HepG2 (cell line): ENCODE measurements around the gene CCNH. TPM values are rescaled to one million over a fixed set of nuclear protein-coding genes. Genes with fewer than 3 reads are reported as not detected.
A peak's percentile ranks its signal among the peaks of the same experiment; 100 is the strongest.

Experiments used
- ARNT2 ChIP-seq: sonication (generic); formaldehyde crosslinking; IDR thresholded peaks from 2 replicates; pipeline ENCODE4 v1.8.0; 2022; ENCODE audit warnings: mild to moderate bottlenecking, low read depth, missing genetic modification reagents, moderate library complexity
- MAFG ChIP-seq: sonication (generic); formaldehyde crosslinking; IDR thresholded peaks from 2 replicates; pipeline ENCODE4 v1.5.1; 2020; ENCODE audit warnings: mild to moderate bottlenecking, missing genetic modification reagents
- NPAS2 ChIP-seq: sonication (generic); formaldehyde crosslinking; IDR thresholded peaks from 2 replicates; pipeline ENCODE4 v1.8.0; 2022; ENCODE audit warnings: mild to moderate bottlenecking, missing genetic modification reagents, borderline replicate concordance
- PAWR ChIP-seq: sonication (generic); formaldehyde crosslinking; IDR thresholded peaks from 2 replicates; pipeline ENCODE4 v1.4.0; 2020; ENCODE audit warnings: missing genetic modification reagents, mild to moderate bottlenecking, borderline replicate concordance
- RARG ChIP-seq: sonication (generic); formaldehyde crosslinking; IDR thresholded peaks from 2 replicates; pipeline ENCODE4 v1.4.0; 2020; ENCODE audit warnings: low read depth, mild to moderate bottlenecking, missing genetic modification reagents
- TBP ChIP-seq: sonication (generic); formaldehyde crosslinking; IDR thresholded peaks from 2 replicates; pipeline ENCODE4 v1.5.0; 2020; ENCODE audit warnings: missing genetic modification reagents
- ZBTB38 ChIP-seq: sonication (generic); formaldehyde crosslinking; IDR thresholded peaks from 2 replicates; pipeline ENCODE4 v1.5.1; 2020; ENCODE audit warnings: mild to moderate bottlenecking, missing genetic modification reagents
- ZFP1 ChIP-seq: IDR thresholded peaks from 2 replicates; pipeline ENCODE4 v1.6.1; 2016
- ZNF234 ChIP-seq: sonication (generic); formaldehyde crosslinking; conservative IDR thresholded peaks from 2 replicates; pipeline ENCODE4 v1.5.1; 2020; ENCODE audit warnings: mild to moderate bottlenecking, missing genetic modification reagents
- ZNF343 ChIP-seq: sonication (generic); formaldehyde crosslinking; IDR thresholded peaks from 2 replicates; pipeline ENCODE4 v1.4.0; 2020; ENCODE audit warnings: mild to moderate bottlenecking, missing genetic modification reagents
- ZNF569 ChIP-seq: sonication (generic); formaldehyde crosslinking; IDR thresholded peaks from 2 replicates; pipeline ENCODE4 v1.5.0; 2020; ENCODE audit warnings: mild to moderate bottlenecking, missing genetic modification reagents, moderate library complexity, borderline replicate concordance
- ZNF577 ChIP-seq: sonication (generic); formaldehyde crosslinking; IDR thresholded peaks from 2 replicates; pipeline ENCODE4 v1.4.0; 2020; ENCODE audit warnings: mild to moderate bottlenecking, low read depth, missing genetic modification reagents, borderline replicate concordance
- ZNF616 ChIP-seq: sonication (generic); formaldehyde crosslinking; IDR thresholded peaks from 2 replicates; pipeline ENCODE4 v1.5.0; 2020; ENCODE audit warnings: low read depth, mild to moderate bottlenecking, missing genetic modification reagents
- polyA plus RNA-seq, 8 experiments: library from polyadenylated mRNA; depleted of rRNA in 3 of 8; stranded (reverse) in 7 of 8; unstranded in 1 of 8; fragments of >200 nt; fragmentation: Illumina TruSeq in 4 of 8; extraction: Trizol in 4 of 8; gene quantifications; 2 replicates each; pipeline versions ENCODE4 v1.2.1 to v1.2.3, GENCODE V29; 2011 to 2016; ENCODE audit warnings: low read depth in 4 of 8, missing spikeins in 1 of 8, mixed read lengths in 1 of 8; ENCODE audit not compliant: insufficient read depth in 1 of 8
- total RNA-seq, 5 experiments: library from RNA; depleted of rRNA; stranded (reverse); fragments of >200 nt; fragmentation: Illumina TruSeq; extraction: Trizol; gene quantifications; 2 replicates each; pipeline ENCODE4 v1.2.3, GENCODE V29; 2016; ENCODE audit warnings: low read depth in 1 of 5
- TF ChIP-seq, protein P1 (sequence below): sonication (generic); formaldehyde crosslinking; IDR thresholded peaks from 2 replicates; pipeline ENCODE4 v1.8.1; 2022; ENCODE audit warnings: mild to moderate bottlenecking, missing genetic modification reagents
- TF ChIP-seq, protein P2 (sequence below): sonication (generic); formaldehyde crosslinking; IDR thresholded peaks from 2 replicates; pipeline ENCODE4 v1.5.0; 2020; ENCODE audit warnings: missing genetic modification reagents
- TF ChIP-seq, protein P3 (sequence below): IDR thresholded peaks from 2 replicates; pipeline ENCODE4 v1.6.1; 2016; ENCODE audit warnings: mild to moderate bottlenecking
- TF ChIP-seq, protein P4 (sequence below): sonication (generic); formaldehyde crosslinking; IDR thresholded peaks from 2 replicates; pipeline ENCODE4 v1.9.0; 2021; ENCODE audit warnings: mild to moderate bottlenecking, missing genetic modification reagents

Gene CCNH
- total and polyA plus RNA-seq, 2 of the 13 experiments (the other 11 are each of a cell fraction or from before 2014, with no cell fraction given): 42.5 to 94.3 TPM

DNA sequence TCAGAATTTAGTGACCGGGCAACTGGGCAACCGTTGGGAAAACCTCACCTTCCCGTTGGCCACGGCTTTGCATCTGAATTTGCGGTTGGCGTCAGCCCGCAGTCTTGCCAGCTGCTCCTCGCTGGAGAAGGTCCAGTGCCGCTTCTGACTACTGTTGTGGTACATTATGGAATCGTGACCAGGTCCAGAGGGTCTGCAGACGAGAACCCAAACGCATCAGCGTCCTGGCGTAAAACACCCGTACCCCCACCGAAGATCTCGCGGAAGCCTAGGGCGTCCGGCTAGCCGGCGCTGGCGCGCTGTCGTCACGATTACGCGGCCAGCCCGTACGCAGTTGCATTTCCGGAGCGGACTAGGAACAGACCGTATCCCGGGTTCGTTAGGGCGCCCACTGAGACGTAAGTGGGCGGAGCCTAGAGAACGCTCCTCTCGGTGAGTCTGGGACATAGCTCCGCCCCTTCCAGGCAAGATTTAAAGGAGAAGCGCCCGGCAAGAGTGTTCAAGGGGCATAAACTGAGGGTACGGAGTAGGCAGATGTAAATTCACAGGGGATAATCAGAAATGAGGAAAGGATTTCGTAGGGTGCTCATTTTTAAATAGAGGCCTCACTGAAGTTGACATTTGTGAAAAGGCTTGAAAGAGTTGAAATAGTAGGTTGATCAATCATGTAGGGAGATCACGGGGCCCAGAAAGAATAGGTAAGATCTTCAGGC lies at the start of gene CCNH (continued):
- TF ChIP-seq PAWR (CRISPR knock-in tag) (no peak), ZNF577 (no peak), ZBTB38 (no peak; the same call in 1 of the 2 replicates), MAFG (CRISPR knock-in tag) (no peak), ZFP1 (CRISPR knock-in tag) (no peak), TBP (CRISPR knock-in tag) (0 out of 2 replicates have a peak, but pooled peaks have one; percentile 25), ZNF569 (no peak), RARG (CRISPR knock-in tag) (no peak), NPAS2 (CRISPR knock-in tag) (no peak), ARNT2 (CRISPR knock-in tag) (peak; percentile 55; the same call in 1 of the 2 replicates), ZNF234 (no peak), ZNF343 (no peak), ZNF616 (CRISPR knock-in tag) (no peak)
- TF ChIP-seq, protein P1, sequence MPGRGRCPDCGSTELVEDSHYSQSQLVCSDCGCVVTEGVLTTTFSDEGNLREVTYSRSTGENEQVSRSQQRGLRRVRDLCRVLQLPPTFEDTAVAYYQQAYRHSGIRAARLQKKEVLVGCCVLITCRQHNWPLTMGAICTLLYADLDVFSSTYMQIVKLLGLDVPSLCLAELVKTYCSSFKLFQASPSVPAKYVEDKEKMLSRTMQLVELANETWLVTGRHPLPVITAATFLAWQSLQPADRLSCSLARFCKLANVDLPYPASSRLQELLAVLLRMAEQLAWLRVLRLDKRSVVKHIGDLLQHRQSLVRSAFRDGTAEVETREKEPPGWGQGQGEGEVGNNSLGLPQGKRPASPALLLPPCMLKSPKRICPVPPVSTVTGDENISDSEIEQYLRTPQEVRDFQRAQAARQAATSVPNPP (CRISPR knock-in tag): no peak
- TF ChIP-seq, protein P2, sequence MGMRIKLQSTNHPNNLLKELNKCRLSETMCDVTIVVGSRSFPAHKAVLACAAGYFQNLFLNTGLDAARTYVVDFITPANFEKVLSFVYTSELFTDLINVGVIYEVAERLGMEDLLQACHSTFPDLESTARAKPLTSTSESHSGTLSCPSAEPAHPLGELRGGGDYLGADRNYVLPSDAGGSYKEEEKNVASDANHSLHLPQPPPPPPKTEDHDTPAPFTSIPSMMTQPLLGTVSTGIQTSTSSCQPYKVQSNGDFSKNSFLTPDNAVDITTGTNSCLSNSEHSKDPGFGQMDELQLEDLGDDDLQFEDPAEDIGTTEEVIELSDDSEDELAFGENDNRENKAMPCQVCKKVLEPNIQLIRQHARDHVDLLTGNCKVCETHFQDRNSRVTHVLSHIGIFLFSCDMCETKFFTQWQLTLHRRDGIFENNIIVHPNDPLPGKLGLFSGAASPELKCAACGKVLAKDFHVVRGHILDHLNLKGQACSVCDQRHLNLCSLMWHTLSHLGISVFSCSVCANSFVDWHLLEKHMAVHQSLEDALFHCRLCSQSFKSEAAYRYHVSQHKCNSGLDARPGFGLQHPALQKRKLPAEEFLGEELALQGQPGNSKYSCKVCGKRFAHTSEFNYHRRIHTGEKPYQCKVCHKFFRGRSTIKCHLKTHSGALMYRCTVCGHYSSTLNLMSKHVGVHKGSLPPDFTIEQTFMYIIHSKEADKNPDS (CRISPR knock-in tag): no peak
- TF ChIP-seq, protein P3, sequence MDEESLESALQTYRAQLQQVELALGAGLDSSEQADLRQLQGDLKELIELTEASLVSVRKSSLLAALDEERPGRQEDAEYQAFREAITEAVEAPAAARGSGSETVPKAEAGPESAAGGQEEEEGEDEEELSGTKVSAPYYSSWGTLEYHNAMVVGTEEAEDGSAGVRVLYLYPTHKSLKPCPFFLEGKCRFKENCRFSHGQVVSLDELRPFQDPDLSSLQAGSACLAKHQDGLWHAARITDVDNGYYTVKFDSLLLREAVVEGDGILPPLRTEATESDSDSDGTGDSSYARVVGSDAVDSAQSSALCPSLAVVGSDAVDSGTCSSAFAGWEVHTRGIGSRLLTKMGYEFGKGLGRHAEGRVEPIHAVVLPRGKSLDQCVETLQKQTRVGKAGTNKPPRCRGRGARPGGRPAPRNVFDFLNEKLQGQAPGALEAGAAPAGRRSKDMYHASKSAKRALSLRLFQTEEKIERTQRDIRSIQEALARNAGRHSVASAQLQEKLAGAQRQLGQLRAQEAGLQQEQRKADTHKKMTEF (CRISPR knock-in tag): peak; percentile 61; the same call in 1 of the 2 replicates
- TF ChIP-seq, protein P4, sequence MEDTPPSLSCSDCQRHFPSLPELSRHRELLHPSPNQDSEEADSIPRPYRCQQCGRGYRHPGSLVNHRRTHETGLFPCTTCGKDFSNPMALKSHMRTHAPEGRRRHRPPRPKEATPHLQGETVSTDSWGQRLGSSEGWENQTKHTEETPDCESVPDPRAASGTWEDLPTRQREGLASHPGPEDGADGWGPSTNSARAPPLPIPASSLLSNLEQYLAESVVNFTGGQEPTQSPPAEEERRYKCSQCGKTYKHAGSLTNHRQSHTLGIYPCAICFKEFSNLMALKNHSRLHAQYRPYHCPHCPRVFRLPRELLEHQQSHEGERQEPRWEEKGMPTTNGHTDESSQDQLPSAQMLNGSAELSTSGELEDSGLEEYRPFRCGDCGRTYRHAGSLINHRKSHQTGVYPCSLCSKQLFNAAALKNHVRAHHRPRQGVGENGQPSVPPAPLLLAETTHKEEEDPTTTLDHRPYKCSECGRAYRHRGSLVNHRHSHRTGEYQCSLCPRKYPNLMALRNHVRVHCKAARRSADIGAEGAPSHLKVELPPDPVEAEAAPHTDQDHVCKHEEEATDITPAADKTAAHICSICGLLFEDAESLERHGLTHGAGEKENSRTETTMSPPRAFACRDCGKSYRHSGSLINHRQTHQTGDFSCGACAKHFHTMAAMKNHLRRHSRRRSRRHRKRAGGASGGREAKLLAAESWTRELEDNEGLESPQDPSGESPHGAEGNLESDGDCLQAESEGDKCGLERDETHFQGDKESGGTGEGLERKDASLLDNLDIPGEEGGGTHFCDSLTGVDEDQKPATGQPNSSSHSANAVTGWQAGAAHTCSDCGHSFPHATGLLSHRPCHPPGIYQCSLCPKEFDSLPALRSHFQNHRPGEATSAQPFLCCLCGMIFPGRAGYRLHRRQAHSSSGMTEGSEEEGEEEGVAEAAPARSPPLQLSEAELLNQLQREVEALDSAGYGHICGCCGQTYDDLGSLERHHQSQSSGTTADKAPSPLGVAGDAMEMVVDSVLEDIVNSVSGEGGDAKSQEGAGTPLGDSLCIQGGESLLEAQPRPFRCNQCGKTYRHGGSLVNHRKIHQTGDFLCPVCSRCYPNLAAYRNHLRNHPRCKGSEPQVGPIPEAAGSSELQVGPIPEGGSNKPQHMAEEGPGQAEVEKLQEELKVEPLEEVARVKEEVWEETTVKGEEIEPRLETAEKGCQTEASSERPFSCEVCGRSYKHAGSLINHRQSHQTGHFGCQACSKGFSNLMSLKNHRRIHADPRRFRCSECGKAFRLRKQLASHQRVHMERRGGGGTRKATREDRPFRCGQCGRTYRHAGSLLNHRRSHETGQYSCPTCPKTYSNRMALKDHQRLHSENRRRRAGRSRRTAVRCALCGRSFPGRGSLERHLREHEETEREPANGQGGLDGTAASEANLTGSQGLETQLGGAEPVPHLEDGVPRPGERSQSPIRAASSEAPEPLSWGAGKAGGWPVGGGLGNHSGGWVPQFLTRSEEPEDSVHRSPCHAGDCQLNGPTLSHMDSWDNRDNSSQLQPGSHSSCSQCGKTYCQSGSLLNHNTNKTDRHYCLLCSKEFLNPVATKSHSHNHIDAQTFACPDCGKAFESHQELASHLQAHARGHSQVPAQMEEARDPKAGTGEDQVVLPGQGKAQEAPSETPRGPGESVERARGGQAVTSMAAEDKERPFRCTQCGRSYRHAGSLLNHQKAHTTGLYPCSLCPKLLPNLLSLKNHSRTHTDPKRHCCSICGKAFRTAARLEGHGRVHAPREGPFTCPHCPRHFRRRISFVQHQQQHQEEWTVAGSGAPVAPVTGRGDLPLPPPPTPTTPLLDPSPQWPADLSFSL (CRISPR knock-in tag): no peak
